Activated T-cell treated with anti-CD3 and anti-CD28 coated beads, Interleukin-2, amount 50 U/mL, for 4 hours (primary cell): ENCODE measurements around the gene RAB38. TPM values are rescaled to one million over a fixed set of nuclear protein-coding genes. Genes with fewer than 3 reads are reported as not detected.

Source experiments
- ATAC-seq, 2 donors: fragments of 200-7000 bp; cut with Tn5 transposase; one replicate each; pipeline ENCODE4 v1.10.0; 2021
- DNase-seq: peaks from one replicate; pipeline ENCODE4 v3.0.0-alpha.2; 2020
- H3K27me3 Mint-ChIP-seq: one replicate; pipeline ENCODE4 v1.8.0; 2021; ENCODE audit warnings: low read depth, mixed read lengths
- H3K36me3 Mint-ChIP-seq: one replicate; pipeline ENCODE4 v1.8.0; 2022; ENCODE audit warnings: mixed read lengths; ENCODE audit not compliant: insufficient read depth
- H3K4me1 Mint-ChIP-seq: one replicate; pipeline ENCODE4 v1.8.0; 2021; ENCODE audit warnings: low read depth, mixed read lengths
- H3K4me3 Mint-ChIP-seq: one replicate; pipeline ENCODE4 v1.8.0; 2021; ENCODE audit warnings: mild to moderate bottlenecking, moderate library complexity, mixed read lengths
- H3K9me3 Mint-ChIP-seq: one replicate; pipeline ENCODE4 v1.8.0; 2021; ENCODE audit warnings: mixed read lengths
- total RNA-seq, 3 donors: library from RNA; stranded (reverse); gene quantifications; one replicate each; pipeline ENCODE4 v1.2.1, GENCODE V29; 2021

Gene RAB38
- total RNA-seq, 3 donors from 2014 or later, result 0.92 to 2.8 (median 1.9) TPM

GRCh38 chr11:88152381-88152780, 22.9 kb downstream of the RAB38 start:
- Mint-ChIP-seq H3K27me3 (peaks cover 4% of the 10 kb centered on the region), H3K36me3 (no peaks in the 10 kb centered on the region), H3K4me3 (no peak overlapping the region), H3K9me3 (peaks cover 17% of the 10 kb centered on the region), H3K4me1 (no peaks in the 10 kb centered on the region)
- no peak for DNase-seq
- no peak for ATAC-seq

GRCh38 chr11:88151709-88152265, 23.5 kb downstream of the RAB38 start:
- Mint-ChIP-seq H3K4me3 (no peak overlapping the region), H3K9me3 (peaks cover 15% of the 10 kb centered on the region), H3K4me1 (no peaks in the 10 kb centered on the region), H3K36me3 (no peaks in the 10 kb centered on the region), H3K27me3 (peaks cover 4% of the 10 kb centered on the region)
- DNase-seq (no peak), ATAC-seq (no peak)

GRCh38 chr11:88146106-88146505, 29.1 kb downstream of the RAB38 start:
- DNase-seq (no peak), ATAC-seq (no peak)
- Mint-ChIP-seq H3K36me3 (no peaks in the 10 kb centered on the region), H3K4me1 (no peaks in the 10 kb centered on the region), H3K27me3 (no peaks in the 10 kb centered on the region), H3K4me3 (no peak overlapping the region), H3K9me3 (no peaks in the 10 kb centered on the region)

GRCh38 chr11:88139865-88140264, 35.4 kb downstream of the RAB38 start:
- Mint-ChIP-seq H3K27me3 (no peaks in the 10 kb centered on the region), H3K36me3 (no peaks in the 10 kb centered on the region), H3K4me1 (no peaks in the 10 kb centered on the region), H3K9me3 (no peaks in the 10 kb centered on the region), H3K4me3 (no peak overlapping the region)
- DNase-seq (no peak), ATAC-seq (no peak)

GRCh38 chr11:88131764-88132470, 43.3 kb downstream of the RAB38 start:
- Mint-ChIP-seq H3K36me3 (no peaks in the 10 kb centered on the region), H3K4me1 (no peaks in the 10 kb centered on the region), H3K4me3 (no peak overlapping the region), H3K9me3 (peaks cover 3% of the 10 kb centered on the region), H3K27me3 (no peaks in the 10 kb centered on the region)
- ATAC-seq (no peak), DNase-seq (no peak)

- Mint-ChIP-seq H3K9me3 (no peaks in the 10 kb centered on the region), H3K27me3 (peaks cover 2% of the 10 kb centered on the region), H3K36me3 (no peaks in the 10 kb centered on the region), H3K4me3 (no peak overlapping the region), H3K4me1 (no peaks in the 10 kb centered on the region)
- ATAC-seq, result no peak
- DNase-seq, result no peak
Measured at GRCh38 chr11:88122956-88123355, 52.3 kb downstream of the RAB38 start.

GRCh38 chr11:88119561-88119960, 55.7 kb downstream of the RAB38 start:
- ATAC-seq (no peak), DNase-seq (no peak)
- H3K9me3 Mint-ChIP-seq, result no peaks in the 10 kb centered on the region
- no peaks in the 10 kb centered on the region for H3K36me3 Mint-ChIP-seq
- H3K4me1 Mint-ChIP-seq, result no peaks in the 10 kb centered on the region
- H3K27me3 Mint-ChIP-seq, result peaks cover 2% of the 10 kb centered on the region
- no peak overlapping the region for H3K4me3 Mint-ChIP-seq

GRCh38 chr11:88117281-88117858, 57.9 kb downstream of the RAB38 start:
- no peaks in the 10 kb centered on the region for H3K9me3 Mint-ChIP-seq
- H3K27me3 Mint-ChIP-seq, result no peaks in the 10 kb centered on the region
- ATAC-seq (no peak), DNase-seq (no peak)
- no peaks in the 10 kb centered on the region for H3K4me1 Mint-ChIP-seq
- H3K36me3 Mint-ChIP-seq, result no peaks in the 10 kb centered on the region
- no peak overlapping the region for H3K4me3 Mint-ChIP-seq

GRCh38 chr11:88115828-88116755, 59.2 kb downstream of the RAB38 start:
- Mint-ChIP-seq H3K4me3 (no peak overlapping the region), H3K36me3 (no peaks in the 10 kb centered on the region), H3K27me3 (no peaks in the 10 kb centered on the region), H3K9me3 (no peaks in the 10 kb centered on the region), H3K4me1 (no peaks in the 10 kb centered on the region)
- ATAC-seq (no peak), DNase-seq (no peak)

- Mint-ChIP-seq H3K36me3 (no peaks in the 10 kb centered on the region), H3K27me3 (no peaks in the 10 kb centered on the region), H3K4me3 (no peak overlapping the region), H3K4me1 (no peaks in the 10 kb centered on the region), H3K9me3 (no peaks in the 10 kb centered on the region)
- no peak for DNase-seq
- ATAC-seq, result no peak
Measured at GRCh38 chr11:88114486-88115045, 60.7 kb downstream of the RAB38 start.

GRCh38 chr11:88106666-88107065, 68.6 kb downstream of the RAB38 start:
- no peak for DNase-seq
- Mint-ChIP-seq H3K4me3 (no peak overlapping the region), H3K36me3 (no peaks in the 10 kb centered on the region), H3K4me1 (no peaks in the 10 kb centered on the region), H3K27me3 (peaks cover 6% of the 10 kb centered on the region), H3K9me3 (no peaks in the 10 kb centered on the region)
- ATAC-seq, result no peak

- no peaks in the 10 kb centered on the region for H3K36me3 Mint-ChIP-seq
- no peaks in the 10 kb centered on the region for H3K9me3 Mint-ChIP-seq
- no peak for ATAC-seq
- peaks cover 6% of the 10 kb centered on the region for H3K27me3 Mint-ChIP-seq
- no peaks in the 10 kb centered on the region for H3K4me1 Mint-ChIP-seq
- DNase-seq, result no peak
- H3K4me3 Mint-ChIP-seq, result no peak overlapping the region
Measured at GRCh38 chr11:88105951-88106350, 69.3 kb downstream of the RAB38 start.

- ATAC-seq, result no peak
- Mint-ChIP-seq H3K27me3 (peaks cover 6% of the 10 kb centered on the region), H3K9me3 (no peaks in the 10 kb centered on the region), H3K4me1 (no peaks in the 10 kb centered on the region), H3K4me3 (no peak overlapping the region), H3K36me3 (no peaks in the 10 kb centered on the region)
- DNase-seq, result no peak
Measured at GRCh38 chr11:88105526-88105925, 69.7 kb downstream of the RAB38 start.

GRCh38 chr11:88104408-88104807, 70.8 kb downstream of the RAB38 start:
- Mint-ChIP-seq H3K9me3 (no peaks in the 10 kb centered on the region), H3K4me1 (no peaks in the 10 kb centered on the region), H3K4me3 (no peak overlapping the region), H3K27me3 (peaks cover 10% of the 10 kb centered on the region), H3K36me3 (no peaks in the 10 kb centered on the region)
- DNase-seq (no peak), ATAC-seq (no peak)
